GM21390 (cell line): ENCODE measurements around the gene CORO2A.
"Not testable (repeated sequence)": the region's sequence is repeated elsewhere in the genome, so short reads cannot be mapped to it uniquely, and the experiment has no call there.

ENCODE experiments used
- ATAC-seq: cut with Tn5 transposase; IDR thresholded peaks from one replicate; pipeline ENCODE4 v1.9.1; 2021; ENCODE audit not compliant: unreplicated experiment

Gene CORO2A

DNA sequence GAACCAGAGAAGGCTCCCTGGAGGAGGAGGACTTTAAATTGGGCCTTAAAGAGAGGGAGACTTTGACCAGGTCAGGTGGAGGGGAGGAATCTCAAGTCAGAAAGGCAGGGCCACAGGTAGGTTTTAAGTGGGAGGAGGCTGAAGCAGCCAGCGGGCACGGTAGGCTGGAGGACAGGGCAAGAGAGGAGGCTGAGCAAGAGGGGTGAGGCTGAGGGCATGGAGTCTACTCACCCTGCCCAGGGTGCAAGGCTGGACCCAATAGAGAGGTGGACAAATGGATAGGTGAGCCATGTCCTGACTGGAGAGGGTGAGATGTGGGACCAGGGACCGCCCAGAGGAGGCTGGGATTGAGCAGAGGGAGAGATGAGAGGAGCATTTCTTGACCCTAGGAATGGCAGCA is 47.8 kb downstream of the CORO2A start:
- ATAC-seq, result no peak

DNA sequence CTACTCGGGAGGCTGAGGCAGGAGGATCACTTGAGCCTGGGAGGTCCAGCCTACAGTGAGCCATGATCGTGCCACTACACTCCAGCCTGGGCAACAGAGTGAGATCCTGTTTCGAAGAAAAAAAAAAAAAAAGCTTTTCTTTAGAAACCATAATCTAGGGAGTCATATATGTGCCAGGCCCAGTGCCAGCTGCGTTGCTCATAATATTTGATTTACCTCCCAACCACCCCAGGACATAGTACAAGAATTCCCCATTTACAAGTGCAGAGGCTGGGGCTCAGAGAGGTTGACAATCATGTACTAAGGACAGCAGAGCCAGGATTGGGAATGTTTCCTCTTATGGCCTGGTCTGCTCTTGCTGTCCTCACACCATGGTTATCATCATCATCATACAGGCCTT is 48.4 kb downstream of the CORO2A start:
- ATAC-seq, result no peak

DNA sequence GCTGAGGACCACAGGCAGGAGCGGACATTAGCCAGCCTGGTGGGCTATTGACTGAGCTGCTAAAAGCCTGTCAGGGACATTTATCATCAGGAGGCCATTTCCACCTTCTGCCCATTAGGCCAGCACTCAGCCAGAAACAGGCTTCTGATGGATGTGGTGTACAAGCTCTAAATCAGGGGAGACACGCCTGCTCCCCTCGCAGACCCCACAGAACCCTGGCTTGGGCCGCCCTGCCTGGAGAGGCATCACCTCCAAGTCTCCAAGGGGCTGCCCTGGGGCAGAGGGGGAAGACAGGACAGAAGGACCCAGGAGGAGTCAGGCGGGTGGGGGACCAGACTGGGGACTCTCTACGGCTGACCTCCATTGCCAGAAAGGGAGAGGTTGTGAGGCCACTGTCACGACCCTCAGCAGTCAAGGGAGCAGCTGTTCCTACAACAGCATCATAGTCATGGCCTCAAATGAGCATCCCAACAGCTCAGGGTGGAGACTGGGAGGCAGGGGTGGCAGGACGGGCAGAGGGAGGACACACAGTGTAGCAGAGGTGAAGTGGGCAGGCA is 49.4 kb downstream of the CORO2A start:
- no peak for ATAC-seq

DNA sequence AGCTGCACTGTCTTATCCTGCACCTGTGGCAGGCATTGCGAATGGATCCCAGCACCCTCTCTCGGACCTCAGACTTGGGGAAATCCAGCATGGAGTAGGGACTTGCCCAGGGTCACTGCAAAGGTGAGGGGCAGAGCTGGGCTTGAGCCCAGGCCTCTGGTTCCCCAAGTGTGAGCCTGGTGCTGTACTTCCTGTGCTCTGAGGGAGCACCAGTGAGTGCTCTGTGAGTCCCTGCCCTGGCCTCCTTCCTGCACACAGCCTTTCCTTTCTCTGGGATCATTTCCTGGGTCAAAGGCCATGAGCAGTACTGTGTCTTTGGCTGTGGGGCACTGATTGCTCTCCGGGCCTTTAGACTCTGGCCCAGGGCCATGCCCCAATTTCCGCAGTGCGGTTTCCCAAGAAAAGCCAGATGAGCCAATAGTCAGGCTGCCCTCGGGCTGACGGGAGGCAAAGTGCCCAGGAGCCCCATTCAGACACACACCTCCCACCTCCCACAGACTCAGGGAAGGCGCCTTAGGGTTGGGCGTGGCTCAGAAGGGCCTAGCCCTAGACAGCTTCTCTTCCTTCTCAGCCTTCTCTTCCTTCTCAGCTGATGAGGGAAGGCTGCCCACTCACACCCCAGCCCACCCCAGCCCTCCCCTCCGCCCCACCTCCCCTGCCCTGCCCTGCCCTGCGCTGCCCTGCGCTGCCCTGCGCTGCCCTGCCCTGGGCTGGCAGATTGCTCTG is 50.1 kb downstream of the CORO2A start:
- no peak for ATAC-seq

DNA sequence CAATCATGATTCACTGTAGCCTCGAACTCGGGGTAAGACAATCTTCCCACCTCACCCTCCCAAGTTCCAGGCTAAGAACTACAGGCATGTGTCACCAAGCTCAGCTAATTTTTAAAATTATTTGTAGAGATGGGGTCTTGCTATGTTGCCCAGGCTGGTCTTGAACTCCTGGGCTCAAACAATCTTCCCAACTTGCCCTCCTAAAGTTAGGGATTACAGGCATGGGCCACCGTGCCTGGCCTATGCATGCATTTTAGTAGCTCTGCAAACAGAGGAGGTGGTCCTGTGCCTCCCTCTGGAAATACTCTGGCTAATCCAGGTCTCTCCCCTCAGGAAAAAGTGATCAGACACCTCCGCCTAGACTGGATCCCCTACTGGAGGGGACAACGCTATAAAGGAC is 51.9 kb downstream of the CORO2A start:
- no peak for ATAC-seq

DNA sequence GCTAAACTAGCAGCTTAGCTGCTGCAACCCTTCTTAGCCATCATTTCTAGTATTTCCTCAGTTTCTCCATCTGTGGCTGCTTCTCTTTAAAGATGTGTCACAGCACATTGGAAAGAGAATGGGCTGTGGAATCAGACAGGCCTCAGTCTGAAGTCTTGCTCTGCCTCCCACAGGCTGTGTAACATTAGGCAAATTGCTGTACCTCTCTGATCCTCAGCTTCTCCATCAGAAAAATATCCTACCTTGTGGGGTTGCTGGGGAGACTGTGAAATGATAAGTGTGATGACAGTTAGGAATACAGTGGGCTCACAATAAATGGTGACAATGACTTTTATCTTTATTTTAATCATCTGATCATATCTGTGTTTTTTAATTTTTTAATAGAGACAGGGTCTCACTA is 55.9 kb downstream of the CORO2A start:
- ATAC-seq, result no peak

DNA sequence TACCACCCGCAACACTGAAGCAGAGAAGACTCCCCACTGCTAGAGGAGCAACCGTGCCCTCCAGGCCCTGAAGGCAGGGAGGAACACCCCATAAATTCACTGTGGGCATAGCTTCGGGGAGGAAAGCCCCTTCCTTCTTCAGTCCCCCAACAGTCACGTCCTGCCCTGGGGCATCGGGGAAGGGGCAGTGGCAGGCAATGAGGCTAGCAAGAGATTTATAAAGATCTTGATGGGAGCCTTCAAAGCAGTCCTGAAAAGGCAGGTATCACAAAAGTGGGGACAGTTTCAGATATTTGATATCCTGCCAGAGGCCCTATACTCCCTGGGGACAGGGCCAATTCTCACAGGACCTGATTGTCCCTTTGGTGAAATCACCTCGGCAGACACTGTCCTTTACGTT is 56.5 kb downstream of the CORO2A start:
- ATAC-seq, result no peak

DNA sequence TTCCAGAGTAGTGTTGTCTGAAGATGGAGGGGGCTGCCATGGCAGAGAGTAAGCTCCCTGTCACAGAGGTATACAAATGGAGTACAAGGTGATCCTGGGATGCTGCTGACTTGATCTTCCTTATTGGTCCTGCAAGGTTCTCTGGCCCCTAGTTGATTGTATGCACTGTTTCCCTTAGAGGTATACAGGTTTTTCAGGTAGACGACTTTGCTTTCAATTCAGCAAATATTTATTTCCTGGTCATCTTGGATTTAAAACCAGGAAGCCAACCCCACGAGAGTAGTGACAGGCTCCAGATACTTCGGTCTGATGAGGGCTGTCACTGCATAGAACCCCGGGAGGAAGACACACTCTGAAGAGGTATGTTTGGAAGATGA is 56.9 kb downstream of the CORO2A start:
- no peak for ATAC-seq

DNA sequence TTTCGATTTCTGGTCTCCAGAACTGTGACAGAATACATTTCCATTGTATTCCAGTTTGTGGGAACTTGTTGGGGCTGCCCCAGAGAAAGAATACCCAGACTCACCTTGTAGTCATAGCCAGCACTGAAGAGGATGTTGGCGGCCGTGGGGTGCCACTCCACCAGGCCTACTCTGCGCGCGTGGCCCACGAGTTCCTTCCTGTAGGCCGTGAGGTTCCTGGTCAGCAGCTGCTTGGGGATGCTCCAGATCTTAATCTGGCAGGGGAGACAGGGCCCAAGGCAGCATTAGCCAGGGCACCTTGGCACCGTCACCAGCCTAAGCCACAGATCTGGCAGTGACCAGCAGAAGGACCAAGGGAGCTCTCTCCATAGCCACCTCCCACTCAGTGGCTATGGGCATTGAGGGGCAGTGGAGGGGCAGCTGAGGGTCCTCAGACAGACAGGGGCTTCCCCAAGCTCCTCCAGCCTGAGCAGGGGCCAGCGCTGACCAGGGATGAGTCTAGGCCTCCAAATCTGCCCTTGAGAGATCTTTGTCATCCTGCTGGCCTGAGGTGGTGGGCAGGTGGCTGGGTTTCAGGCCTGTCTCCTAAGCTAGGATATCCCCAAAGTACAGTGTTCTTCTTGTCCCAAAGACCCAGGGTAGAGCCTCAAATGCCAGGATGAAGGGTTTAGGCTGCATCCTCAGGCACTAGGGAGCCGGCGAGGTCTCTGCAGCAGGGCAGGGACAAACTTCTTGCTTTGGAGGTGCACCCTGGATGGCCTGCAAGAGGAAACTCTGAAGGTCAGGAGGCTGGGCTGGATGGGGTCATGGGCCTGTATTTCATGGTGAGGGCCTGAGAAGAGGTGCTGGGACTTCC is 57.5 kb downstream of the CORO2A start:
- no peak for ATAC-seq

DNA sequence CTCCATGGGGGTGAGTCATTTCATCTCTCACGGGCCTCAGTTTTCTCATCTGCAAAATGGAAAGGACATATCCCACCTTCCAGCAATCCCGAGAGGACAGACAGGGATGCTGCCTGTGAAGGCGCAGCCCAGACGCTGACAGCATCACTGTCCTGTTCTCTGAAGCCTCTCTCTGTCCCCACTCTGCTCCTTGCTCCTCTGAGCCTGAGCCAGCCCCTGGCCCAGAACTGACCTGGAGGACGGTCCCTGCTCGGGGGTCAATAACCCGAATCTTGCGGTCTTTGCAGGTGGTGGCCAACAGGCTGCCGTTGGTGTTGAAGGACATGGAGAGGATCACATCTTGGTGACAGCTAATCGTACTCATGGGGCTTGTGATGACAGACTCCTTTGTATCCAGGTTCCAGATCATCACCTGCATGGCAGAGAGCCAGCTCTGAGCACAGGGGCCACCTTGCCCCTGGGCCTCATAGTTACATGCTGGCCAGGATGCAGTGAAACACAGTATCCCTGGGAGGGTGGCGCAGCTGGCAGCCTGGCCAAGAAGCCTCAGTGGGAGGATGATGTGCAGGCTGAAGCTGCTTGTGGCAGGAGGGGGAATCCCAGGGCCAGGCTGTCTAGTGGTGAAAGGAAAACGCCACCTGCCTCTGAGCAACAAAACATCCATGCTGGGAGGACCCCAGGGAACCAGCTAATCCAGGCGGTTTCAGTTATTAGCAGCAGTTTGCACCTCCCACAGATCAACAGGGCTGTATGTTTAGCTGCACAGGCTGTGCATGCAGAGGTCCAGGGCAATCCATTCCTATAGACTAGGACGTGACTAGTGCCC is 59.4 kb downstream of the CORO2A start:
- ATAC-seq, result no peak

DNA sequence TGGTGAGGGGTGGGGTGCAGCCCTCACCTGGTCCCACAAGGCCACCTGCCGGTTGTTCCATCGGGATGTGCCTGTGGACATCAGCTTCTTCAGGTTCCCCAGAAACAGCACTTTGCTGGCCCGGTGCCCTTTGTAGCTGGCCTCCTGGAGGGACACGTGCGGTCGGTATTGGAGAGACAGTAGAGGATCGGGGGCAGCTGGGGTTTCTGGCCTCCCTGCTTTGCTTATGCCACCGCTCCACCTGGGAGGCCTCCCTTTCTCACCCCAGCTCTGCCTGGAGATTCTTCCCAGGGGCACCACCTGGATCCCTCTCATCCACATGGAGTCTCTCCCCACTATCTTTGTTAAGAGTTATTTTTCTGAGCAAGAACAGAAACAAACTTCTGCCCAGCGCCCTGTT is 60.3 kb downstream of the CORO2A start:
- ATAC-seq, result no peak

DNA sequence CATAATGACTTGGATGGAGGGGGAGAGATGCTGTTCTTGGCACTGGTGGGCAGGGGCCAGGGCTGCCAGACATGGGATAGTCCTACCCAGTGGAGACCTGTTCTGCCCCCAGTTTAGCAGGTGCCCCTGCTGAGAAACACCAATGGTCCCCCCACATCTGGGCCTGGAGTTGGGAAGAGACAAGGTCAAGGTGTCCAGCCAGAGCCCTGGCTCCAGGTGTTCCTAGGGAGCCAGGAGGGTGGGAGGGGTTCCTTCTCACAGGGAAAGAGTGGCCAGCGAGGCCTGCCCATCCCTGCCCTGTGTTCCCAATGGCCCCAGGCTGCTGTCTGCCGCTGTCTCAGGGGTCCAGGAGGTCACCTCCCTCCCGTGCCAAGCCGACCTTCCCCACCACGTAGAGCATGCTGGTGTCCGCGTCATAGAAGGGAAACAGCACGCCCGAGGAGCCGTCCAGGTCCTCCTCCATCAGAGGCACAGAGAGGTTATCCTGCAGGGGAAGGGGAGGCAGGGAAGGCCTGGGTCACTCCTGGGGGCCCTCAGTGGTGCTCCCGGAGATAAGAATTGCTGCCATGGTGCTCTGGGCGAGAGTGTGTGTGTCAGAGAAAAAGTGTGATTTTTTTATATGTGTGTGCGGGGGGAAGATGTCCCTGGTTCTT is 61.7 kb downstream of the CORO2A start:
- ATAC-seq, result no peak

DNA sequence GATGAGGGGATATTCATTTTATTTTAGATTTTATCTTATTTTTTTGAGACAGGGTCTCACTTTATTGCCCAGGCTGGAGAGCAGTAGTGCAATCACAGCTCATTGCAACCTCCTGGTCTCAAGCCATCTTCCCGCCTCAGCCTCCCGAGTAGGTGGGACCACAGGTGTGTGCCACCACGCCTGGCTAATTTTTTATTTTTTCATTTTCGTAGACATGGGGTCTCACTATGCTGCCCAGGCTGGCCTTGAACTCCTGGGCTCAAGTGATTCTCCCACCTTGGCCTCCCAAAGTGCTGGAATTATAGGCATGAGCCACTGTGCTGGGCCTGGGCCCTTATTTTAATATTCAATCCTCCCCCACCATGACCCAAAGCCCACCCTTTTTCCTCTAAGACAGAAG is 62.4 kb downstream of the CORO2A start:
- ATAC-seq, result not testable (repeated sequence)

DNA sequence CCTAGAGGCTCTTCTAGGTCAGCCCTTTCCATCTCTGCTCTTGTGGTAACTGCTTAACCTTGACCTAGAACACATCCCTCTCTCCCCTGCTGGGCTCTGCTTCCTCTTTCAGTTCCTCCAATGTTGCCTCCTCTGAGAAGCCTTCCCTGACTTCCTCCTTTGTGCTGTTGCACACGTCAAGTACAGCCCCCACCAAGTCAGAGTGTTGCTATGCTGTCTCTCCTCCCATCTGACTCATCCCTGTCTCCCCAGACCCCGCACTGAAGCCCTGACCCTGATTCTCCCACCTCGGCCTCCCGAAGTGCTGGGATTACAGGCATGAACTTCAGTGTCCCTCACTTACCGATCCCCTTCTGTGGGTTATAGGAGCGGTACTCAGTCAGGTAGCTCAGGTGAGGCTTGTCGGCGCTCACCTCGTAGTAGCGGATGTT is 63.0 kb downstream of the CORO2A start:
- peak; percentile 83 for ATAC-seq

DNA sequence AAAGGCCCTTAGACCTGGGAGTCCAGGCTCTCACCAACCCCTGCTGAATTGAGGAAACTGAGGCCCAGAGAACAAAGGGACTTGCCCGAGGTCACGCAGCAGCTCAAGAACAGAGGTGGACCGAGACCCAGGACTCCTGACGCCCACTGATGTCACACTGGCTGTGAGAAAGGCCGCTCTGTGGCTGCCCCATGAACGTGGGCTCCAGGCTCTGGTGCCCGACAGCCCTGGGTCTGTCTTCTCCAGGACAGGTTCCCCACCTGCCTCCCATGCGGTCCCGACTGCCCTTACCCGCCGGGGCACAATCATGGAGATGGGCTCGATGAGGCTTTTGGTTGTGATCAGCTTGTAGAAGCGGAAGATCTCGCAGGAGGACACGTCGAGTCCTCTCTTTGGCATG is 64.1 kb downstream of the CORO2A start:
- no peak for ATAC-seq

DNA sequence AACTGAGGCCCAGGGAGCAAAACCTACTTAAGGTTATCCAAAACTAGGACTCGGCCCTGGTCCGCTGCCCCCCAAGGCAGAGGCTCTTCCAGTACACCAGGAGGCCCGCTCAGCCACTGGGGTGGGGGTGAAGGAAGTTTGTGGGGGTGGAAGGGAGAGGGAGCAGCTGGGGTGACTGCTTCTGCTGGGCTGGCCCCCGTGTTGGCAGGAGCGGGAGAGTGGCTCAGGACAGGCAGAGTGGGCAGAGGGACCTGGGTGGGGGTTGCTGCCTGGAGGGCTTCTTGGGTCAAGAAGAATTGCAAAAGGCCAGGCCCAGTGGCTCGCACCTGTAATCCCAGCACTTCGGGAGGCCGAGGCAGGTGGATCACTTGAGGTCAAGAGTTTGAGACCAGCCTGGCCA is 65.2 kb downstream of the CORO2A start:
- ATAC-seq, result no peak

DNA sequence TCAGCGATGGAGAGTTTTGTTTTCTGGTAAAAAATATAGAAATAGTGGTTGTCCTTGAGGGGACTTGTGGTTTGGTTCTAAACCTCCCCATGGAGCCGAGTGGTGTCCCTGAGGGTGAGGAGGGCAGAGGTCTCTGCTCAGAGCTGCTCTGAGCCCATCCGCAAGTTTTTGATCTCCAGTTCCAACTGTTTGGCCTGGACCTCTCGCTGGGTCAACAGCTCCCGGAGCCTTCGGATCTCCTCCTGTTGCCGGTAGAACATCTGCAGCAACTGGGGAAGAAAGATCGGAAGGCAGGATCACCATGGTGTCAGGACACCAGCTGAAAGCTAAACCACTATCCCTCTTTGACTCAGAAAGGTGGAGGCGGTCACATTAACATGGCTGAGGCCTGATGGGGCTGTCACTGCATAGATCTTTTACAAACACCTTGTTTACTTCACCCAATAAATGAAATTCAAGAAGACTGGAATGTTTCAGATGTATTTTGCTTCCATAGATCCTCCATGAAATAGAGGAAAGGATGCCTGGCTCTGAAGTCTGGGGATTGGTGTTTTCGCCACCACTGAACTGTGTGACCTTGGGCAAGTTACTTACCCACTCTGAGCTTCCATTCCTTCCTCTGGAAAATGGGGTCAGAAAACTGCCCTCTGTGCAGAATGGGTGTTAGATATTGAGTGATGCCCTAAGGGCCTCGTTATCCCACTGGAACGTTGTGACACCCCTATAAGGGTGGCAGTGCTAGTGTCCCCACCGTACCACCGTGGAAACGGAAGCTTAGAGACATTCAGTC is 67.6 kb downstream of the CORO2A start:
- ATAC-seq, result no peak

DNA sequence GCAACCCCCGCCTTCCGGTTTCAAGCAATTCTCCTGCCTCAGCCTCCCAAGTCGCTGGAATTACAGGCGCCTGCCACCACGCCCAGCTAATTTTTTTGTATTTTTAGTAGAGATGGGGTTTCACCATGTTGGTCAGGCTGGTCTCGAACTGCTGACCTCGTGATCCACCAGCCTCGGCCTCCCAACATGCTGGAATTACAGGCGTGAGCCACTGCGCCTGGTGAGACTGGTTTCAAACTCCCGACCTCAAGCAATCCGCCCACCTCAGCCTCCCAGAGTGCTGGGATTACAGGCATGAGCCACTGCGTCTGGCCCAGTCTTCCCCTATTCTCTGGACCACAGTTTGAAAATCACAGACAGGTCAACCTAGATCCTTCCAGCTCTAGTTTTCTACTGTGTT is 68.3 kb downstream of the CORO2A start:
- not testable (repeated sequence) for ATAC-seq

DNA sequence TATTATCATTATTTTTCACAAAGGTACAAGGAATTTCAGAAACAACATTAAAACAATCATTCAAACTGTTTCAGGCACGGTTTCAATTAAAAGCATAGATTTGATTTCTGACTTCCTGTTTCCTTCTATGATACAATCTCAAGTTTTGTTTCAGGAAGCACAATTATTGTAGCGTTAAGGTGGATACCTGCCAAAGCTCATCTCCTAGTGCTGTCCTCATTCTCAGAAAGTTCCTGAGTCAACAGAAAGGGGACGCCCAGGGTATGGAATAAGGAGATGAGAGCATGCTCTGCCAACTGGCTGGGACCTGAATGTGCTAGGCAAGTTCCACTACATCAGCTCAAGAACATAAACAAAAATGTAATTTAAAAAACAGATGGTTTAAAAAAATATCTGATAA is 71.4 kb downstream of the CORO2A start:
- ATAC-seq, result no peak

DNA sequence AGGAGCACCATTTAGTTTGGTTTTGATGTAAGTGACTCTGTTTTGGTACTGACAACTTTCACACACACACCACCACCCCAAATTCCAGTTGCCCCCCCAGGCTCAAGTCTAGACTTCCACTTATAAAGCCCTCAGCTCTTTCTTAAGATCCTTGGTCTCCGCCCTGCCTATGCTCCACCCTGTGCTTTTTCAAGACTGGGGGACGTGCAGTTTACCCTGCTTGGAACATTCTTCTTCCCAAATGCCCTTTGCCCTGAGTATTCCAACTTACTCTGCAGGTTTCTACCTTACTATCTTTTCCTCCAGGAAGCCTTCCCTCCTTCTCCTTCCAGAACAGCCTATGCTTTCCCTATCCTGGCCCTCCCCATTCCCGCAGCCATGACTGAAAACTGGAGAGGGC is 72.0 kb downstream of the CORO2A start:
- no peak for ATAC-seq
